Activated naive CD8-positive, alpha-beta T cell (primary cell): ENCODE measurements around the gene KLLN.
"Not testable (repeated sequence)": the region's sequence is repeated elsewhere in the genome, so short reads cannot be mapped to it uniquely, and the experiment has no call there.

Experiments used
- H3K27ac Mint-ChIP-seq: one replicate; pipeline ENCODE4 v1.8.0; 2021; ENCODE audit warnings: mixed read lengths
- H3K27me3 Mint-ChIP-seq: one replicate; pipeline ENCODE4 v1.8.0; 2021; ENCODE audit warnings: mixed read lengths
- H3K36me3 Mint-ChIP-seq: one replicate; pipeline ENCODE4 v1.8.0; 2021; ENCODE audit warnings: mixed read lengths
- H3K4me1 Mint-ChIP-seq: one replicate; pipeline ENCODE4 v1.8.0; 2021; ENCODE audit warnings: low read depth, mixed read lengths
- H3K4me3 Mint-ChIP-seq: one replicate; pipeline ENCODE4 v1.8.0; 2021; ENCODE audit warnings: mild to moderate bottlenecking, mixed read lengths
- H3K9me3 Mint-ChIP-seq: one replicate; pipeline ENCODE4 v1.8.0; 2021; ENCODE audit warnings: low read depth, mixed read lengths

Gene KLLN

GRCh38 chr10:87860156-87860795 lies 3.1 kb downstream of the KLLN start:
- peak overlapping the region; percentile 8 for H3K4me3 Mint-ChIP-seq

GRCh38 chr10:87855665-87856064 lies 7.7 kb downstream of the KLLN start:
- H3K27ac Mint-ChIP-seq, H3K4me3 Mint-ChIP-seq, H3K27me3 Mint-ChIP-seq, H3K36me3 Mint-ChIP-seq, H3K9me3 Mint-ChIP-seq: not testable (repeated sequence)
- peaks cover 20% of the 10 kb centered on the region for H3K4me1 Mint-ChIP-seq

More at GRCh38 chr10:87860156-87860795, 3.1 kb downstream of the KLLN start:
- Mint-ChIP-seq H3K9me3 (no peaks in the 10 kb centered on the region), H3K4me1 (peaks cover 28% of the 10 kb centered on the region), H3K27ac (no peak overlapping the region), H3K36me3 (no peaks in the 10 kb centered on the region), H3K27me3 (no peaks in the 10 kb centered on the region)

- H3K9me3 Mint-ChIP-seq, H3K36me3 Mint-ChIP-seq, H3K27me3 Mint-ChIP-seq, H3K27ac Mint-ChIP-seq, H3K4me3 Mint-ChIP-seq: not testable (repeated sequence)
- peaks cover 16% of the 10 kb centered on the region for H3K4me1 Mint-ChIP-seq
Measured at GRCh38 chr10:87855247-87855646, 8.1 kb downstream of the KLLN start.

GRCh38 chr10:87852089-87852488 lies 11.2 kb downstream of the KLLN start:
- H3K27me3 Mint-ChIP-seq = no peaks in the 10 kb centered on the region
- no peaks in the 10 kb centered on the region for H3K36me3 Mint-ChIP-seq
- no peak overlapping the region for H3K27ac Mint-ChIP-seq
- H3K4me1 Mint-ChIP-seq = peaks cover 13% of the 10 kb centered on the region
- no peak overlapping the region for H3K4me3 Mint-ChIP-seq
- H3K9me3 Mint-ChIP-seq = no peaks in the 10 kb centered on the region

GRCh38 chr10:87850742-87851205 lies 12.6 kb downstream of the KLLN start:
- Mint-ChIP-seq H3K9me3 (no peaks in the 10 kb centered on the region), H3K36me3 (no peaks in the 10 kb centered on the region), H3K4me3 (no peak overlapping the region), H3K27me3 (no peaks in the 10 kb centered on the region), H3K27ac (no peak overlapping the region), H3K4me1 (peaks cover 12% of the 10 kb centered on the region)

GRCh38 chr10:87849001-87849400 lies 14.3 kb downstream of the KLLN start:
- no peaks in the 10 kb centered on the region for H3K36me3 Mint-ChIP-seq
- no peaks in the 10 kb centered on the region for H3K9me3 Mint-ChIP-seq
- H3K27me3 Mint-ChIP-seq = no peaks in the 10 kb centered on the region
- no peak overlapping the region for H3K27ac Mint-ChIP-seq
- H3K4me3 Mint-ChIP-seq = no peak overlapping the region
- peaks cover 7% of the 10 kb centered on the region for H3K4me1 Mint-ChIP-seq

GRCh38 chr10:87847550-87847949 lies 15.8 kb downstream of the KLLN start:
- Mint-ChIP-seq H3K4me3 (no peak overlapping the region), H3K36me3 (no peaks in the 10 kb centered on the region), H3K4me1 (peaks cover 7% of the 10 kb centered on the region), H3K27me3 (no peaks in the 10 kb centered on the region), H3K27ac (no peak overlapping the region), H3K9me3 (no peaks in the 10 kb centered on the region)

GRCh38 chr10:87846711-87847110 lies 16.6 kb downstream of the KLLN start:
- H3K36me3 Mint-ChIP-seq, H3K4me1 Mint-ChIP-seq, H3K9me3 Mint-ChIP-seq, H3K27ac Mint-ChIP-seq, H3K27me3 Mint-ChIP-seq, H3K4me3 Mint-ChIP-seq: not testable (repeated sequence)

GRCh38 chr10:87846023-87846422 lies 17.3 kb downstream of the KLLN start:
- H3K36me3 Mint-ChIP-seq = no peaks in the 10 kb centered on the region

GRCh38 chr10:87845624-87845998 lies 17.7 kb downstream of the KLLN start:
- peaks cover 1% of the 10 kb centered on the region for H3K36me3 Mint-ChIP-seq
- no peaks in the 10 kb centered on the region for H3K9me3 Mint-ChIP-seq
- no peak overlapping the region for H3K4me3 Mint-ChIP-seq
- H3K27ac Mint-ChIP-seq = no peak overlapping the region
- H3K27me3 Mint-ChIP-seq = no peaks in the 10 kb centered on the region
- no peaks in the 10 kb centered on the region for H3K4me1 Mint-ChIP-seq

More at GRCh38 chr10:87846023-87846422, 17.3 kb downstream of the KLLN start:
- Mint-ChIP-seq H3K27ac (no peak overlapping the region), H3K9me3 (no peaks in the 10 kb centered on the region), H3K4me3 (no peak overlapping the region), H3K4me1 (peaks cover 2% of the 10 kb centered on the region), H3K27me3 (no peaks in the 10 kb centered on the region)

GRCh38 chr10:87844837-87845623 lies 18.3 kb downstream of the KLLN start:
- Mint-ChIP-seq H3K27me3 (no peaks in the 10 kb centered on the region), H3K27ac (no peak overlapping the region)

GRCh38 chr10:87843714-87844113 lies 19.6 kb downstream of the KLLN start:
- no peaks in the 10 kb centered on the region for H3K27me3 Mint-ChIP-seq
- H3K9me3 Mint-ChIP-seq = no peaks in the 10 kb centered on the region
- no peak overlapping the region for H3K4me3 Mint-ChIP-seq
- H3K36me3 Mint-ChIP-seq = peaks cover 9% of the 10 kb centered on the region
- no peaks in the 10 kb centered on the region for H3K4me1 Mint-ChIP-seq
- H3K27ac Mint-ChIP-seq = no peak overlapping the region

More at GRCh38 chr10:87844837-87845623, 18.3 kb downstream of the KLLN start:
- Mint-ChIP-seq H3K4me1 (no peaks in the 10 kb centered on the region), H3K9me3 (no peaks in the 10 kb centered on the region), H3K36me3 (peaks cover 2% of the 10 kb centered on the region), H3K4me3 (no peak overlapping the region)

- no peaks in the 10 kb centered on the region for H3K27me3 Mint-ChIP-seq
- H3K4me3 Mint-ChIP-seq = no peak overlapping the region
- H3K36me3 Mint-ChIP-seq = peaks cover 10% of the 10 kb centered on the region
- H3K4me1 Mint-ChIP-seq = no peaks in the 10 kb centered on the region
- H3K9me3 Mint-ChIP-seq = no peaks in the 10 kb centered on the region
- no peak overlapping the region for H3K27ac Mint-ChIP-seq
Measured at GRCh38 chr10:87842776-87843497, 20.4 kb downstream of the KLLN start.

- Mint-ChIP-seq H3K4me3 (no peak overlapping the region), H3K9me3 (no peaks in the 10 kb centered on the region), H3K36me3 (peaks cover 15% of the 10 kb centered on the region), H3K27ac (no peak overlapping the region), H3K27me3 (peaks cover under 1% of the 10 kb centered on the region), H3K4me1 (no peaks in the 10 kb centered on the region)
Measured at GRCh38 chr10:87842220-87842641, 21.1 kb downstream of the KLLN start.

GRCh38 chr10:87841186-87841585 lies 22.1 kb downstream of the KLLN start:
- H3K9me3 Mint-ChIP-seq = peaks cover 4% of the 10 kb centered on the region
- no peak overlapping the region for H3K27ac Mint-ChIP-seq
- peaks cover 1% of the 10 kb centered on the region for H3K27me3 Mint-ChIP-seq
- no peak overlapping the region for H3K4me3 Mint-ChIP-seq
- no peaks in the 10 kb centered on the region for H3K4me1 Mint-ChIP-seq
- peaks cover 20% of the 10 kb centered on the region for H3K36me3 Mint-ChIP-seq
